HG03439 (cell line): ENCODE data around the gene TRIM44.
"Not testable (repeated sequence)": the region's sequence is repeated elsewhere in the genome, so short reads cannot be mapped to it uniquely, and the experiment has no call there.

Experiments used
- ATAC-seq: cut with Tn5 transposase; IDR thresholded peaks from one replicate; pipeline ENCODE4 v1.9.1; 2021; ENCODE audit warnings: mild to moderate bottlenecking, moderate library complexity; ENCODE audit not compliant: unreplicated experiment

The TRIM44 gene

GRCh38 chr11:35810045-35810645, 147.6 kb downstream of the TRIM44 start:
- no peak for ATAC-seq

GRCh38 chr11:35811783-35812182, 149.2 kb downstream of the TRIM44 start:
- ATAC-seq = no peak

GRCh38 chr11:35812828-35813227, 150.3 kb downstream of the TRIM44 start:
- ATAC-seq = no peak

DNA sequence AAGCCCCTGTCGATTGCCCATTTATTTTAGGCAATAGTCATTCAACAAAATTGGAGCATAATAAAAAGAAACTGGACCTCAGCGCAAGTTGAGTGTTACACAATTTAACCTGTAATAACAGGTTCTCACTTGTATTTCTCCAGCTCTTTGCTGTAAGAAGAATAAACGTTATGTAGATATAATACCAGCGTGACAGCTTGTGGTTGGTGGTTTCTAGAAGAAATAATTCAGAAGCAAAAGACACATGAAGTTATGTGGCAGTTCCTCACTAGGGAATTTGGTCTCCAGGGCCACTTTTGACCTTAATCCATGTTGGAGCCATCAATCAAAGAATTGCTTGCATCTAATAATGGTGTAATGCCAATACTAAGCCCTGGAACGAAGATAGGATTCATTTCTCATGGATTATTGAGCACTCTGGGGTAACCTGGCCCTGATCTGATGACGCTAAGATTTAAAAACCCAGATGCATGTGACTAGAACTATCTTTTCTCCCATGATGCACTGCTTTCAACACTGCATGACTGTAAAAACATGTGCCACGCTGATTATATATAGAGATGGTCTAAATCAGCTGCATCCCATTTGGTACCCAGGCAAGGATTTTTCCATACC, 151.6 kb downstream of the TRIM44 start:
- no peak for ATAC-seq

DNA sequence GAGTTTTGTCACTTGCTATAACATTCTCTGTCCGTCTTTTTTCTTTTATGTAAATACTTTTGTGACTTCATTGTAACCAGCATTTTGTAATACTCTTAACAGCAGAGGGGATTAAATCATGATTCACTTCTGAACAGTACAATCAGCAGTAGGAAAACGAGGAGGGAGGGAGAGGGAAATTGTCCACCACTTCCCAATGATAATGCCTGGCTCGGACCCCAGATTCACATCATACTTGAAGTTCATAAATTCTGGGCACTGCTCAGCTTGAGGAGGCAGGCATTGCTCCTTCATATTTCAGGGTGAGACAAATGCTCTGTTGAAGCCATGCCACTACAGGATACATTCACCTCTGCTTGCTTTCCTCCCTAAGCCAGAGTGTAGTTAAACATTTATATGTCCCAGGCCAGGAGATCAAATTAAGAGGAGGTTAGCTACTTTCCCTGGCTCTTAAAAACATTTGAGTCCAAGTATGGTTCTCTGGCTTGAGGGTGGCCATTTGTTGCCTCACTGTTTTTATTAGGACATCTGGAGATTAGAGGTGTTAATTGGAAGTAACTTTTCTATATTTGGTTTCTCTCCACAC, 152.2 kb downstream of the TRIM44 start:
- ATAC-seq = no peak

DNA sequence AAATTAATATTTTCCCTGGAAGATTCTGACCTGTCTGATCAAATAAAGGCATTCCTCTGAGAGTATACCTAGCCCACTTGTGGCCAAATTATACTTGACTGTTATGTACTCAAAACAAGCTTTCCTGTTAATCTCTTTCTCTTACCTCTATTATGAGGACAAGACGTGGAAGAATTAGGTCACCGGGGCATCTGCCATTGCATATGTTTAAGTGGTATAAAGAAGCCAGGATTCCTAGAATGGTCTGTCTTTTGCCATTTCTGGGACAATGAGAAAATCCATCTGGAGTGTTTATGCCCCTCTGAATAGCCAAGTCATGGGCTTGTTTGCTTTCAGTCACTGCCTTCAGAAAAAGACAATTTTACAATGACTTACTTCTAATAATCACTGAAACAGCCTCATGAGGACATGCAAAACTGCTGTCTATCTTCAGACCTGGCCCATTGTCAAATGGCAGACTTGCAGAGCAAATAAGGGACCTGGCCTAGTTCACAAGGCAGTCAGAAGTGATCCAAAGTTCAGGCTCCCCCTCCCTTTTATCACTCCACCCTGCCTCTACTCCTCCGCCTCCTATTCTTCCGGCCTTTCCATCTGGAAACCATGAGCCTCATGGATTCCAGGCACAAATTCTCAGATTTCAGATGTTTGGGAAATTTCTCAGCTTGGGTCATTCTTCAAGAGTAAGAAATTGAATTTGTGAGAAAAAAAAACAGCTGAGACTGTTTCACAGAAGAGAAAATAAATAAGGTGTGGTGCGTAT, 153.2 kb downstream of the TRIM44 start:
- ATAC-seq = no peak

- no peak for ATAC-seq
These were observed 158.0 kb downstream of the TRIM44 start for GRCh38 chr11:35820614-35821013.

GRCh38 chr11:35822815-35823495, 160.4 kb downstream of the TRIM44 start:
- no peak for ATAC-seq

GRCh38 chr11:35823742-35824298, 161.2 kb downstream of the TRIM44 start:
- ATAC-seq = no peak

- ATAC-seq = no peak
These were observed 162.8 kb downstream of the TRIM44 start for GRCh38 chr11:35825386-35825785.

DNA sequence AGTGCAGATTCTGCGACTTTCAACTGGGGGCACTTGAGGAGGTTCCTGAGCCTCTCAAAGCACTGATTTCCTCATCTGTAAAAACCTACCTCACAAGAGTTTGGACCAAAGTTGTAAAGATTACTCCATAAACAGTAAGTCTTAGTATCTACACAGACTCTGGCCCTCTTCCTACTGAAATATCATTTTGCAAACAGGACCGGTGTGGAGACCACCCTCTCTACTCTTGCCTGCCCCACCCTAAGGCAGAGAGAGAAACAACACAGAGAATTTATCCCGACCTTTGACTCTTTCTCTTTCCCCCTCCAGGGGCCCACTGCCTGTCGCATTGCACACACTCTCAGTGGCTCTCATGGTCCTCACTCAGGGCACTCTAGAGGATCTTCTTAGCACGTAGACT, 163.4 kb downstream of the TRIM44 start:
- no peak for ATAC-seq

- ATAC-seq = no peak
These were observed 164.4 kb downstream of the TRIM44 start for GRCh38 chr11:35826949-35827348.

DNA sequence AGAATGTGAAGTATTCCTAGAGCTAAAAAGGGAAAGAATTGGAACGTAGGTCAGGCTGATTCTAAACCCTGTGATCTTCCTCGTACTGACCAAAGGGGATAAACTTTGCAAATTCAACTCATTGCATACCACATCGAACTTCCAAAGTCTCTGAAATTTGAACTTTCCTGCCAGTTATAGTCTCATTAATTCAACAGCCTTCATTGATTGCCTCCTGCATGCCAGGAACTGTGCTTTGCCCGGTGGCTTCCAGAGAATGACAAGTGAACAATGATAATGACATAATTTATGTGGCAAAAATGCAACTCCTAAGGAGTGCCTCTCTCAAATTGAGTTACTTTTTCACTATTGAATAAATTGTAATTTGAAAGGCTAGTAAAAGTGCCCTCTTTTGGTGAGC, 173.6 kb downstream of the TRIM44 start:
- no peak for ATAC-seq

GRCh38 chr11:35838071-35838470, 175.5 kb downstream of the TRIM44 start:
- ATAC-seq = no peak

- ATAC-seq = not testable (repeated sequence)
These were observed 176.3 kb downstream of the TRIM44 start for GRCh38 chr11:35838697-35839367.

- no peak for ATAC-seq
These were observed 177.0 kb downstream of the TRIM44 start for GRCh38 chr11:35839368-35840161.

DNA sequence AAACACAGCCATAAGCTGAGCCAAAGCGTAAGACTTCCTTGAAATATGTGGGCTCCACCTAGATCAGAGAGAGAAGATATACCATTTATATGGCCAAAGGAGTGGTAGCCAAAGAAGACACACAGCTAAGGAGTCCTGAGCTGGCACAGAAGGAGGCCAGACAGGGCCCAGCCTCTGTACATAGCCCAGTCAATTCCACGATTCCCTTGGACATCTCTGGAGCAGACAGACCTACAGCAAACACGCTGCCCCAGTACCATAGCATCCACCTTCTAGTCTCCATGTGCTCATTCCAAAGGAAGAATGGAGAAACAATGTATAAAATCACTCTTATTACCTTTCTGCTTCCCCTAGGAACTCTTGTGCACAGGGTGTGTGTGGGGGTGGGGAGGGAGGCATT, 179.2 kb downstream of the TRIM44 start:
- no peak for ATAC-seq

GRCh38 chr11:35842958-35843357, 180.4 kb downstream of the TRIM44 start:
- no peak for ATAC-seq

DNA sequence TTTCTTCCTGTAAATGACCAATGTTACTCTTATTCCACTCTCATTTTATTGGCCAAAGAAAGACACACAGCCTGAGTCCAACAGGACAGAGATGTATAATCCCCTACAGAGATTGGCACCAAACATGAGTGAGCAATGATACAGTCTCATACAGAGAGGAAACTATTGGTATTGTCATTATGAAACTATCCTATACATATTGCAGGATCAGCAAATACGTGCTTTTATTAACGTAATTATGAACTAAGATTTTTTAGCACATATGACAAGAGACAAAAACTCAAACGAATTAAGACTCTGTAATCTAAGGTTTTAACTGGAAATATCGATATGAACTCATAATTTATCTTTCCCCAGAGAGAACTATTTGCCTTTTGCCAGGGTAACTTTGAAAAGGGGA, 182.0 kb downstream of the TRIM44 start:
- ATAC-seq = no peak

DNA sequence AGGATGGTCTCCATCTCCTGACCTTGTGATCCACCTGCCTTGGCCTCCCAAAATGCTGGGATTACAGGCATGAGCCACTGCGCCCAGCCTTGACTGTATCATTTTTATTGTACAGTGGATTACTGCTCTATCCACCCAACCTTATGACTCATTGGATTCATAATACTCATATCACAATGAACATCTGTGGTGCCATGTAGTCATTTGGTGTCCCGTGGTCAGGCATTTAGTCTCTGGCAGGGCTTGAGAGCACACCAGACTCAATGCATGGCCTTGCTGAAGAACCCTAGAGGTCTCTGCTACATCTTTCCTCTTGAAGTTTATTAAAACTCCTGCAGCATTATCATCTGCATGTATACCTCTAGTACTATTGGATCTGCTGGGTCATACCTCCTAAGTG, 183.3 kb downstream of the TRIM44 start:
- ATAC-seq = no peak
